H1 (cell line): ENCODE results near the gene CCDC73. TPM values are rescaled to one million over a fixed set of nuclear protein-coding genes. Genes with fewer than 3 reads are reported as not detected.

Experiments used
- CTCF ChIA-PET: fragments of 300-600 bp; sonication (Branson Sonifier 250); formaldehyde crosslinking; loops from one replicate; lab custom pipeline; 2021; ENCODE audit not compliant: partially characterized antibody; lab: Charles Lee
- POLR2A ChIA-PET: fragments of 300-600 bp; sonication (Branson Sonifier 250); formaldehyde crosslinking; loops from one replicate; lab custom pipeline; 2021; ENCODE audit warnings: inconsistent platforms; ENCODE audit not compliant: partially characterized antibody; lab: Charles Lee
- DNase-seq, 2 experiments: peaks; one replicate each; pipeline versions ENCODE4 v3.0.0 to v3.0.0-alpha.2; 2010 to 2022; ENCODE audit warnings: low spot score in 2 of 2, low read depth in 1 of 2, mixed read lengths in 1 of 2
- FAIRE-seq: peaks from 2 replicates; lab custom pipeline; 2011; peaks lifted over from hg19 to GRCh38; lab: Jason Lieb, UNC
- H2AFZ ChIP-seq: 2 replicates; pipeline ENCODE4 v1.8.1; 2012; ENCODE audit warnings: low read length, inconsistent platforms
- H2AK5ac ChIP-seq: 2 replicates; pipeline ENCODE4 v1.6.1; 2013; ENCODE audit warnings: low read depth, low read length
- H2BK120ac ChIP-seq: replicated peaks from 2 replicates; pipeline ENCODE3; 2013; ENCODE audit warnings: low read depth, low read length, inconsistent platforms
- H2BK12ac ChIP-seq: 2 replicates; pipeline ENCODE4 v1.6.1; 2013; ENCODE audit warnings: low read depth, low read length
- H2BK15ac ChIP-seq: 2 replicates; pipeline ENCODE4 v1.6.1; 2013; ENCODE audit warnings: low read length
- H2BK20ac ChIP-seq: 2 replicates; pipeline ENCODE4 v1.6.1; 2013; ENCODE audit warnings: low read length
- H2BK5ac ChIP-seq: 2 replicates; pipeline ENCODE4 v1.6.1; 2013; ENCODE audit warnings: low read depth, low read length
- H3K14ac ChIP-seq: 2 replicates; pipeline ENCODE4 v1.6.1; 2013; ENCODE audit warnings: inconsistent platforms; ENCODE audit not compliant: insufficient read length
- H3K18ac ChIP-seq: 2 replicates; pipeline ENCODE4 v1.6.1; 2013; ENCODE audit warnings: low read length; ENCODE audit errors: extremely low read depth
- H3K23ac ChIP-seq: 2 replicates; pipeline ENCODE4 v1.6.1; 2013; ENCODE audit warnings: inconsistent platforms; ENCODE audit not compliant: insufficient read length
- H3K23me2 ChIP-seq: 2 replicates; pipeline ENCODE4 v1.6.1; 2013; ENCODE audit warnings: low read depth, low read length
- H3K27ac ChIP-seq: 2 replicates; pipeline ENCODE4 v1.6.1; 2011; ENCODE audit warnings: low read depth, low read length, inconsistent platforms
- H3K27me3 ChIP-seq, 4 experiments: replicated peaks in 1 of 4; 1 replicate in 1 of 4; 2 replicates in 3 of 4; pipeline versions ENCODE4 v1.6.1 to v1.8.1; 2011 to 2013; ENCODE audit warnings: low read length in 3 of 4, mild to moderate bottlenecking in 3 of 4, inconsistent platforms in 2 of 4, mixed read lengths in 2 of 4, moderate library complexity in 1 of 4; ENCODE audit not compliant: control insufficient read depth in 3 of 4, insufficient read depth in 3 of 4; ENCODE audit errors: extremely low read depth in 1 of 4
- H3K36me3 ChIP-seq, 4 experiments: 2 replicates each; pipeline versions ENCODE4 v1.6.1 to v1.8.1; 2011 to 2013; ENCODE audit warnings: mild to moderate bottlenecking in 4 of 4, low read length in 3 of 4, moderate library complexity in 2 of 4, control low read depth in 1 of 4, inconsistent platforms in 1 of 4; ENCODE audit not compliant: insufficient read depth in 4 of 4, control insufficient read depth in 2 of 4
- H3K4ac ChIP-seq: replicated peaks from 2 replicates; pipeline ENCODE3; 2013; ENCODE audit warnings: low read length, low read depth, mixed read lengths, inconsistent platforms; ENCODE audit not compliant: insufficient read length
- H3K4me1 ChIP-seq, 4 experiments: replicated peaks in 1 of 4; 1 replicate in 1 of 4; 2 replicates in 3 of 4; pipeline versions ENCODE4 v1.6.1 to v1.8.1; 2011 to 2013; ENCODE audit warnings: low read length in 3 of 4, inconsistent platforms in 2 of 4, mixed read lengths in 1 of 4; ENCODE audit not compliant: insufficient read depth in 4 of 4, control insufficient read depth in 3 of 4
- H3K4me2 ChIP-seq, 2 experiments: 2 replicates each; pipeline versions ENCODE4 v1.6.1 to v1.8.1; 2011 to 2013; ENCODE audit warnings: low read depth in 2 of 2, low read length in 2 of 2, control low read depth in 1 of 2, inconsistent platforms in 1 of 2, mild to moderate bottlenecking in 1 of 2; ENCODE audit not compliant: insufficient read depth in 1 of 2
- H3K4me3 ChIP-seq, 4 experiments: fragments of 200-600, 300-600 bp in 1 of 4; sonication (generic), shearing (Covaris generic), sonication (Bioruptor Twin) in 1 of 4; 2 replicates each; pipeline versions ENCODE4 v1.5.1 to v1.8.1; 2011 to 2016; ENCODE audit warnings: low read length in 4 of 4, low read depth in 3 of 4, control low read depth in 2 of 4, inconsistent platforms in 2 of 4, mild to moderate bottlenecking in 2 of 4, mixed read lengths in 1 of 4, moderate library complexity in 1 of 4; ENCODE audit not compliant: insufficient read depth in 2 of 4; ENCODE audit errors: extremely low read depth in 1 of 4
- H3K56ac ChIP-seq: replicated peaks from 2 replicates; pipeline ENCODE3; 2013; ENCODE audit warnings: low read depth, mild to moderate bottlenecking, mixed read lengths, low read length, inconsistent platforms; ENCODE audit not compliant: insufficient read length
- H3K79me1 ChIP-seq: 2 replicates; pipeline ENCODE4 v1.6.1; 2013; ENCODE audit warnings: low read depth, low read length, control low read depth
- H3K79me2 ChIP-seq, 2 experiments: 2 replicates each; pipeline versions ENCODE4 v1.6.1 to v1.8.1; 2012 to 2013; ENCODE audit warnings: low read length in 2 of 2, mild to moderate bottlenecking in 2 of 2, inconsistent platforms in 1 of 2; ENCODE audit not compliant: insufficient read depth in 2 of 2, control insufficient read depth in 1 of 2
- H3K9ac ChIP-seq, 4 experiments: replicated peaks in 1 of 4; 1 replicate in 1 of 4; 2 replicates in 3 of 4; pipeline versions ENCODE4 v1.6.1 to v1.8.1; 2011 to 2013; ENCODE audit warnings: low read depth in 3 of 4, low read length in 3 of 4, control low read depth in 2 of 4, mild to moderate bottlenecking in 2 of 4, moderate library complexity in 2 of 4, inconsistent platforms in 1 of 4; ENCODE audit errors: extremely low read depth in 1 of 4
- H3K9me3 ChIP-seq, 2 experiments: 2 replicates each; pipeline versions ENCODE4 v1.6.1 to v1.8.1; 2012 to 2013; ENCODE audit warnings: mild to moderate bottlenecking in 2 of 2, moderate library complexity in 2 of 2, control low read depth in 1 of 2, inconsistent platforms in 1 of 2, low read depth in 1 of 2, low read length in 1 of 2, mixed read lengths in 1 of 2; ENCODE audit not compliant: insufficient read depth in 2 of 2
- H4K20me1 ChIP-seq, 2 experiments: replicated peaks in 1 of 2; 2 replicates each; pipeline versions ENCODE3 to v1.8.1; 2011 to 2013; ENCODE audit warnings: inconsistent platforms in 2 of 2, low read length in 2 of 2, mild to moderate bottlenecking in 1 of 2; ENCODE audit not compliant: insufficient read depth in 2 of 2, control insufficient read depth in 1 of 2
- H4K5ac ChIP-seq: 2 replicates; pipeline ENCODE4 v1.6.1; 2013; ENCODE audit warnings: low read length, low read depth, mixed read lengths, inconsistent platforms; ENCODE audit not compliant: insufficient read length
- H4K8ac ChIP-seq: 2 replicates; pipeline ENCODE4 v1.8.0; 2013; ENCODE audit warnings: mild to moderate bottlenecking, moderate library complexity, low read length, inconsistent platforms; ENCODE audit not compliant: insufficient read depth; ENCODE audit errors: extremely low read depth
- H4K91ac ChIP-seq: replicated peaks from 2 replicates; pipeline ENCODE3; 2013; ENCODE audit warnings: low read length, mixed read lengths, inconsistent platforms; ENCODE audit not compliant: insufficient read length
- ATF3 ChIP-seq: IDR thresholded peaks from 2 replicates; pipeline ENCODE4 v1.6.1; 2011; ENCODE audit warnings: low read depth, mild to moderate bottlenecking, low read length; ENCODE audit not compliant: insufficient read depth
- BRCA1 ChIP-seq: IDR thresholded peaks from 2 replicates; pipeline ENCODE4 v1.6.1; 2012; ENCODE audit warnings: low read depth, low read length, improper control_type of control experiment
- KDM4A ChIP-seq: IDR thresholded peaks from one replicate; pipeline ENCODE4 v1.7.1; 2012; ENCODE audit warnings: low read depth, mild to moderate bottlenecking, moderate library complexity, low read length, inconsistent platforms; ENCODE audit not compliant: severe bottlenecking
- NANOG ChIP-seq: IDR thresholded peaks from 2 replicates; pipeline ENCODE4 v1.6.1; 2011; ENCODE audit warnings: low read length, low read depth, mild to moderate bottlenecking, inconsistent platforms; ENCODE audit not compliant: insufficient read depth, poor library complexity, severe bottlenecking
- PHF8 ChIP-seq: fragments of 200-600 bp; sonication (generic); conservative IDR thresholded peaks from 2 replicates; pipeline ENCODE4 v1.7.1; 2012; ENCODE audit warnings: low read depth, mild to moderate bottlenecking, inconsistent platforms, low read length, moderate library complexity
- SP2 ChIP-seq: IDR thresholded peaks from 2 replicates; pipeline ENCODE4 v1.6.1; 2012; ENCODE audit warnings: mild to moderate bottlenecking, low read length, inconsistent platforms
- polyA plus RNA-seq, 7 experiments: library from polyadenylated mRNA; depleted of rRNA in 3 of 7; stranded (reverse) in 5 of 7; unstranded in 2 of 7; fragments of >200 nt in 5 of 7; fragments of 200-250 nt in 2 of 7; gene quantifications; 1 replicate in 5 of 7; 2 replicates in 1 of 7; 4 replicates in 1 of 7; pipeline versions ENCODE4 v1.2.1 to v1.2.3, GENCODE V29; 2011 to 2013; ENCODE audit warnings: missing spikeins in 2 of 7, mixed read lengths in 2 of 7
- total RNA-seq: library from RNA; stranded (reverse); fragmentation: NEBNext Ultra II Directional; extraction: Animal tissue kit (Norgen Biotek cat#: 25700); gene quantifications from 2 replicates; pipeline ENCODE4 v1.2.1, GENCODE V29; 2021
- TF ChIP-seq, protein P1 (sequence below): IDR thresholded peaks from 2 replicates; pipeline ENCODE4 v1.6.1; 2012; ENCODE audit warnings: inconsistent platforms

The CCDC73 gene
- total and polyA plus RNA-seq, 2 of the 8 experiments (the other 6 are each of a cell fraction or from before 2014, with no cell fraction given) = not detected

GRCh38 chr11:32630844-32631243, 163.6 kb downstream of the CCDC73 start:
- Histone ChIP-seq H3K79me1 (no peaks in the 10 kb centered on the region), H3K4ac (no peak overlapping the region), H3K27ac (no peak overlapping the region), H3K36me3 (no peaks in the 10 kb centered on the region), H3K4me1 (no peaks in the 10 kb centered on the region), H4K91ac (no peak overlapping the region), H3K9ac (no peak overlapping the region), H2AFZ (no peak overlapping the region), H2BK20ac (no peak overlapping the region), H2BK5ac (no peak overlapping the region), H4K20me1 (no peaks in the 10 kb centered on the region), H3K18ac (no peak overlapping the region), H3K27me3 (no peaks in the 10 kb centered on the region), H3K56ac (no peak overlapping the region), H2BK15ac (no peak overlapping the region), H2BK120ac (no peak overlapping the region), H2BK12ac (no peak overlapping the region), H3K23me2 (no peaks in the 10 kb centered on the region), H3K23ac (no peak overlapping the region), H4K8ac (no peak overlapping the region), H3K4me3 (no peak overlapping the region), H3K79me2 (no peaks in the 10 kb centered on the region), H3K14ac (no peak overlapping the region), H2AK5ac (no peak overlapping the region), H4K5ac (no peak overlapping the region), H3K9me3 (no peaks in the 10 kb centered on the region), H3K4me2 (no peak overlapping the region)
- ChIA-PET POLR2A (no interaction called here), CTCF (interaction anchor here (1.3 kb wide), 1 partner anchor 245 kb away, joined by 3 read pairs; no protein-coding TSS in a partner anchor)
- TF ChIP-seq KDM4A (no peak), PHF8 (no peak), SP2 (no peak), BRCA1 (no peak), NANOG (no peak), ATF3 (no peak)
- TF ChIP-seq, protein P1, sequence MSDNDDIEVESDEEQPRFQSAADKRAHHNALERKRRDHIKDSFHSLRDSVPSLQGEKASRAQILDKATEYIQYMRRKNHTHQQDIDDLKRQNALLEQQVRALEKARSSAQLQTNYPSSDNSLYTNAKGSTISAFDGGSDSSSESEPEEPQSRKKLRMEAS = no peak
- FAIRE-seq (no peak), DNase-seq (no peak)
